Activated CD4-positive, alpha-beta T cell treated with anti-CD3 and anti-CD28 coated beads for 36 hours (primary cell): Measurements from ENCODE around the gene ADAMTS17. TPM values are rescaled to one million over a fixed set of nuclear protein-coding genes. Genes with fewer than 3 reads are reported as not detected.

Source experiments
- ATAC-seq: fragments of 200-7000 bp; cut with Tn5 transposase; one replicate; pipeline ENCODE4 v1.10.0; 2021; ENCODE audit warnings: mild to moderate bottlenecking, moderate library complexity
- CTCF ChIA-PET: fragments of 350-600 bp; sonication (Branson Sonifier 250); formaldehyde crosslinking; loops from one replicate; lab custom pipeline; 2021; ENCODE audit warnings: antibody characterized with exemption; lab: Charles Lee
- POLR2A ChIA-PET: fragments of 350-600 bp; sonication (Branson Sonifier 250); formaldehyde crosslinking; loops from one replicate; lab custom pipeline; 2021; ENCODE audit warnings: antibody characterized with exemption, inconsistent platforms; lab: Charles Lee
- DNase-seq: peaks from one replicate; pipeline ENCODE4 v3.0.0-alpha.2; 2020
- H3K27ac Mint-ChIP-seq: one replicate; pipeline ENCODE4 v1.8.0; 2021; ENCODE audit warnings: mixed read lengths
- H3K27me3 Mint-ChIP-seq: one replicate; pipeline ENCODE4 v1.8.0; 2021; ENCODE audit warnings: mixed read lengths
- H3K36me3 Mint-ChIP-seq: one replicate; pipeline ENCODE4 v1.8.0; 2021; ENCODE audit warnings: low read depth, mixed read lengths
- H3K4me1 Mint-ChIP-seq: one replicate; pipeline ENCODE4 v1.8.0; 2021; ENCODE audit warnings: mixed read lengths
- H3K4me3 Mint-ChIP-seq: one replicate; pipeline ENCODE4 v1.8.0; 2021; ENCODE audit warnings: mild to moderate bottlenecking, moderate library complexity, mixed read lengths
- H3K9me3 Mint-ChIP-seq: one replicate; pipeline ENCODE4 v1.8.0; 2021; ENCODE audit warnings: low read depth, mixed read lengths
- intact Hi-C, 2 experiments: fragments of 100-400 bp; cut with DNase I in 1 of 2; cut with micrococcal nuclease in 1 of 2; formaldehyde crosslinking; loops; one replicate each; pipeline versions ENCODE4 v1.14.2 to v1.15.1; 2022 to 2024; cut with DNase I, micrococcal nuclease
- total RNA-seq, 2 experiments: library from RNA; stranded (reverse); gene quantifications; one replicate each; pipeline ENCODE4 v1.2.3, GENCODE V29; 2021

Gene ADAMTS17
- total RNA-seq, 2 experiments from 2014 or later: 0.49 to 0.57 TPM

DNA sequence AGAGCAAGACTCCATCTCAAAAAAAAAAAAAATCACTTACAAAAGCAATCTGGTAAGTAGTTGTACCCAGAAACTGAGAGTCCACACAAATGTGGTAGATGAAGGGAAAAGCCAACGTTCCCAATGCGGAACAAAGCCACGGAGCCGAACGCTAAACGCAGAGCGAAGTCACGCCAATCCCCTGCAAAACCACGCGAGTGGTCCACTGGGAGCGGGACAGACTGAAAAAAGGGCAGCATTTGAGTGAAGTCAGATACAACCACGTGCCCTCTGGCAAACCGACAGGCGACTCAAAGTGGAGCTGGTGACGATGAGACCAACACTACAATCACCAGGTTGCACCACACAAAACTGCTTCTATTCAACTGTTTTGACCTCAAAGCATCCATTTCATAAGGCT, 362.4 kb downstream of the ADAMTS17 start:
- ChIA-PET POLR2A (no interaction called here), CTCF (no interaction called here)
- Mint-ChIP-seq H3K4me1 (peaks cover 7% of the 10 kb centered on the region), H3K27ac (no peak overlapping the region), H3K36me3 (no peaks in the 10 kb centered on the region), H3K4me3 (no peak overlapping the region), H3K27me3 (no peaks in the 10 kb centered on the region), H3K9me3 (no peaks in the 10 kb centered on the region)
- intact Hi-C loops: no loop called here
- DNase-seq (no peak), ATAC-seq (no peak)

DNA sequence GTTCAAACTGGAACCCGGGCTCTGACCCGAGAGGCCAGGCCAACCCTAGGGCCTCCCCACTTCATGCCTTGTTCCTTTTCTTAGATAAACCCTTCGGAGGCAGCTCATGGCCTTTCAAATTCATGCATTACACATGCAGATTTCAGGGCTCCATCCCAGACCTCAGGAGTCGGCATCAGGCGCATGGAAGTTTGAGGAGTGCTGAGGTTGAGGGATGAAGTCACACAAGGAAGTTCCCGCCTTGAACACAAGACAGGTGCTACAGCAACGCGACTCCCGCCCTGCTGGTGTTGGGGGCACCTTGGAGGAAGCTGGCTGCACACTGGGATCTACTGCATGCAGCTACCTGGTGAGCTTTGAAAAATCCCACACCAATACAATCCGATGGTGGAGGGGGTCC, 363.3 kb downstream of the ADAMTS17 start:
- H3K27me3 Mint-ChIP-seq: no peaks in the 10 kb centered on the region
- H3K36me3 Mint-ChIP-seq: no peaks in the 10 kb centered on the region
- DNase-seq (no peak), ATAC-seq (no peak)
- no peak overlapping the region for H3K27ac Mint-ChIP-seq
- no peak overlapping the region for H3K4me3 Mint-ChIP-seq
- ChIA-PET POLR2A (no interaction called here), CTCF (interaction anchor here (0.6 to 0.8 kb wide), 2 partner anchors 46 to 364 kb away, joined by 3 read pairs; partner anchors contain the start of gene ADAMTS17)
- H3K9me3 Mint-ChIP-seq: no peaks in the 10 kb centered on the region
- intact Hi-C loops: no loop called here
- peaks cover 2% of the 10 kb centered on the region for H3K4me1 Mint-ChIP-seq

DNA sequence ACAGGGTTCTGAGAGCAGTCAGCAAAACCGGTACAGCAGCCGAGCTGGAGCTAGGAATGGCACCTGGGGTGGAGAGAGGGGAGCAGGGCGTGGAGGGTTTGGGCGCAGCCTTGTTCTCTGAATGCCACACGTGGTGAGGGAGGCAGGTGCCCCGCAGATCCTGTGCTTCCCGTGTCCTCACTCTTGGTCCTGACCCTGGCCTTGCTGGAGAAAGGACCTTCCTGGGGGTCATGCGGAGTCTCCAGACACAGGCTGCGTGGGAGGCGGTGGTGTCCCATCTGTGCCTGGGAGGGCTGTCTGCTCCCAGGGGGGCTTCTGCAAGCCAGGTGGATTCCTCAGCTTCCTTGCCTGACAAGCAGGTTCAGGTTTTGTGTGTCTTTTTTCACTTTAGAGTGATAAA, 363.8 kb downstream of the ADAMTS17 start:
- ATAC-seq (no peak), DNase-seq (no peak)
- H3K4me3 Mint-ChIP-seq: no peak overlapping the region
- no peaks in the 10 kb centered on the region for H3K27me3 Mint-ChIP-seq
- CTCF ChIA-PET: interaction anchor here (0.6 kb wide), 1 partner anchor 46 kb away, joined by 3 read pairs; no protein-coding TSS in a partner anchor
- intact Hi-C loops: no loop called here
- no peaks in the 10 kb centered on the region for H3K36me3 Mint-ChIP-seq
- POLR2A ChIA-PET: no interaction called here
- no peaks in the 10 kb centered on the region for H3K9me3 Mint-ChIP-seq
- H3K4me1 Mint-ChIP-seq: no peaks in the 10 kb centered on the region
- no peak overlapping the region for H3K27ac Mint-ChIP-seq

DNA sequence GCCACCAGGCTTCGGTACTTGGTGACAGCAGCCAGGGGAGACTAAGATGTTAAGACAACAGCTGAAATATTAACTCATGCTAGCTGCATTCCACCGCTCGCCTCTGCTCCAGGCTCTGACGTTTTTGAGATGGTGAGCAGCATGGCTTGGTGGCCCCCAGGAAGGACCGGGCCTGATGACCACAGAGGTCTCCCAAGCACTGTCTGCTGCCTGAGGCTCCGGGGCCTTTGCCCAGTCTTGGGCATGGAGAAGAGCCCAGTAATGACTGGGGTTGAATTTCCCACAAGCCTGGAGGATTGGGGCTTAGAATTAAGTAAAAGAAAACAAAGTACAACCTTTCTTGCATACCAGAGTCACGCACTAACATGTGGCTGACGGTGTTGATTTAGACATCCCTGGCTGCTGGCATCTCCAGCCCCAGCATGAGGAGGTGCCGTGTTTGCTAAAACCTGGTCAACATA, 364.9 kb downstream of the ADAMTS17 start:
- ChIA-PET POLR2A (no interaction called here), CTCF (no interaction called here)
- H3K4me1 Mint-ChIP-seq: no peaks in the 10 kb centered on the region
- DNase-seq: no peak
- no peak overlapping the region for H3K27ac Mint-ChIP-seq
- no peak overlapping the region for H3K4me3 Mint-ChIP-seq
- intact Hi-C loops: no loop called here
- no peaks in the 10 kb centered on the region for H3K27me3 Mint-ChIP-seq
- no peaks in the 10 kb centered on the region for H3K36me3 Mint-ChIP-seq
- ATAC-seq: no peak
- no peaks in the 10 kb centered on the region for H3K9me3 Mint-ChIP-seq

DNA sequence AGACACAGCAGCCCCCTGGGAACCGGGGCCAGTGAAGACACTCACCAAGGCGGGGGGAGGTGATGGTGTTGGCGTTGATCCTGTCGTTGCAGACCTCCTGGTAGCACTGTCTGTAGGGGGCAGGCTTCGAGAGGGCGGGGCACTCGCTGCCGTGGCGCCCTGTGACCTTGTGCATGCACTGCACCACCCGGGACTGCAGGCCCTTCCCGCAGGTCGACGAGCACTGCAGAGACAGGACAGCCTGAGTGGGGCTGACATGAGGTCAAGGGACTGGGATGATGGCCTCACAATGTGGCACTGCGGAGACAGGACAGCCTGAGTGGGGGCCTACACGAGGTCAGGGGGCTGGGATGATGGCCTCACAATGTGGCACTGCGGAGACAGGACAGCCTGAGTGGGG, 365.8 kb downstream of the ADAMTS17 start:
- H3K36me3 Mint-ChIP-seq: no peaks in the 10 kb centered on the region
- CTCF ChIA-PET: no interaction called here
- no peaks in the 10 kb centered on the region for H3K4me1 Mint-ChIP-seq
- intact Hi-C loops: no loop called here
- H3K9me3 Mint-ChIP-seq: no peaks in the 10 kb centered on the region
- POLR2A ChIA-PET: no interaction called here
- H3K4me3 Mint-ChIP-seq: no peak overlapping the region
- H3K27ac Mint-ChIP-seq: no peak overlapping the region
- DNase-seq (no peak), ATAC-seq (no peak)
- no peaks in the 10 kb centered on the region for H3K27me3 Mint-ChIP-seq

DNA sequence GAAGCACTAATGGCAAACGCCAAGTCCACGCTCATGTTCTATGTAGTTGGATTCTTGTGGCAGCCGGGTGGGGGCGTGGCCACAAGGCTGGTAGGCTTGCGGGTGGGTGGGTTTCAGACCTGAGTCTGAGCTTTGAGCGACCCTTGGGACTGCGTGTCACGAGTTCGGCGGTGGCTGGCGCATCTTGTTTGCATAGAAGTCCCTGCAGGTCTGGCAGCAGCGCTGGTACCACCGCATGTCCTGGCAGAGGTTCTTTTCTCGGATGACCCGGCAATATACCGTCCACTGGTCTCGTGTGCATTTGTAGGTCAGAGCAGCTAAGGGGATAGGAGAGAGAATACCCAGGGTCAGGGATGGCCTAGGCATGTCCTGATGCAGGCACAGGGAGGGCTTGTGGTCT, 367.5 kb downstream of the ADAMTS17 start:
- Mint-ChIP-seq H3K27me3 (no peaks in the 10 kb centered on the region), H3K9me3 (no peaks in the 10 kb centered on the region), H3K4me3 (no peak overlapping the region), H3K36me3 (no peaks in the 10 kb centered on the region), H3K4me1 (no peaks in the 10 kb centered on the region), H3K27ac (no peak overlapping the region)
- ChIA-PET CTCF (no interaction called here), POLR2A (no interaction called here)
- DNase-seq (no peak), ATAC-seq (no peak)
- intact Hi-C loops: no loop called here

DNA sequence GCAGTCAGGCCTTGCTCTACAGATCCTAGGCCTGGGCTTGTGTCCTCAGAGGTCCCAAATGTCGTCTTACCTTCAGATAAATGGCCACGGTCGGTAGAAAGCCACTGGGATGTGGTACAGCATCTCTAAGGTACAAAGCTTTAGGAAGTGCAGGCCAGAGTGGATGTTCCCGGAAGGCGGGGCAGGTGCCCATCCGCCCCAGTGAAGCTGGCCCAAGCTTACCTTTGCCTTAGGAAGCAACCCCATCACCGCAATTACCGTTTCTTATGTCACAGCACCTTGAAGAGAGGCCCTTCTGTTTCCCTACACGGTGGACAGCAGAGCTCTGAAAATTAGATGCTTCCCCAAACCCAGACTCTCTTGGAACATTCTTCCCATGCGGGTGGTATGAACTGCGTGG, 368.4 kb downstream of the ADAMTS17 start:
- DNase-seq: no peak
- intact Hi-C loops: no loop called here
- no peak overlapping the region for H3K4me3 Mint-ChIP-seq

DNA sequence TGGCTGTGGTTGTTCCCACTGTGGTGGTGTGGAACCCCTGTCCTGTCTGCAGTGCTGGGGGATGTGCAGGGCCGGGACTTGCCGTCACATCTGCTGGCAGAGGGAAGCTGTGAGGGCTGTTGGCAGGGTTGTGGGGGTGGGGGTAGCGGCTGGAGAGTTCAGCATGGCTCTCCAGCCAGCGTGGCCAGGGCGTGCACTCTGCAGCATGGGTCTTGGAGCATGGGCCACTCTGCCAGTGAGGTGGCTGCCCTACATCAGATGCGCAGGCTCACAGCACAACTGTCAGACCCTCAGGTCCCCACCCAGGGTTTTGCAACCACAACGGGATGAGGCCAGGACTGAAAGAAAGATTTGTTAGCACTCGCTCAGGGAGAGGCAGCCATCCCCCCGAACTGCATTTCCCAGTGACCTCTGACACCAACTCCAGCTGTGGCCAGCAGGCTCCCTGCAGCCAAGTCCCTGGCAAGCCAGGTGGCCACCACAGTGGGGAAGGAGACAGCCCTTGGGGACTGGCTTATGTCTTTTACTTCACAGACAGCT, 370.8 kb downstream of the ADAMTS17 start:
- ChIA-PET CTCF (no interaction called here), POLR2A (interaction anchor here (0.7 kb wide), 1 partner anchor 1100 kb away, joined by 4 read pairs; no protein-coding TSS in a partner anchor)
- DNase-seq (no peak), ATAC-seq (no peak)
- intact Hi-C loops: no loop called here
- H3K9me3 Mint-ChIP-seq: no peaks in the 10 kb centered on the region
- no peaks in the 10 kb centered on the region for H3K36me3 Mint-ChIP-seq
- no peaks in the 10 kb centered on the region for H3K27me3 Mint-ChIP-seq
- H3K4me1 Mint-ChIP-seq: no peaks in the 10 kb centered on the region
- no peak overlapping the region for H3K27ac Mint-ChIP-seq
- H3K4me3 Mint-ChIP-seq: no peak overlapping the region

More for the DNA sequence above, 368.4 kb downstream of the ADAMTS17 start:
- ChIA-PET POLR2A (no interaction called here), CTCF (no interaction called here)
- no peaks in the 10 kb centered on the region for H3K27me3 Mint-ChIP-seq
- H3K4me1 Mint-ChIP-seq: no peaks in the 10 kb centered on the region
- no peak for ATAC-seq
- H3K36me3 Mint-ChIP-seq: no peaks in the 10 kb centered on the region
- no peaks in the 10 kb centered on the region for H3K9me3 Mint-ChIP-seq
- H3K27ac Mint-ChIP-seq: no peak overlapping the region

DNA sequence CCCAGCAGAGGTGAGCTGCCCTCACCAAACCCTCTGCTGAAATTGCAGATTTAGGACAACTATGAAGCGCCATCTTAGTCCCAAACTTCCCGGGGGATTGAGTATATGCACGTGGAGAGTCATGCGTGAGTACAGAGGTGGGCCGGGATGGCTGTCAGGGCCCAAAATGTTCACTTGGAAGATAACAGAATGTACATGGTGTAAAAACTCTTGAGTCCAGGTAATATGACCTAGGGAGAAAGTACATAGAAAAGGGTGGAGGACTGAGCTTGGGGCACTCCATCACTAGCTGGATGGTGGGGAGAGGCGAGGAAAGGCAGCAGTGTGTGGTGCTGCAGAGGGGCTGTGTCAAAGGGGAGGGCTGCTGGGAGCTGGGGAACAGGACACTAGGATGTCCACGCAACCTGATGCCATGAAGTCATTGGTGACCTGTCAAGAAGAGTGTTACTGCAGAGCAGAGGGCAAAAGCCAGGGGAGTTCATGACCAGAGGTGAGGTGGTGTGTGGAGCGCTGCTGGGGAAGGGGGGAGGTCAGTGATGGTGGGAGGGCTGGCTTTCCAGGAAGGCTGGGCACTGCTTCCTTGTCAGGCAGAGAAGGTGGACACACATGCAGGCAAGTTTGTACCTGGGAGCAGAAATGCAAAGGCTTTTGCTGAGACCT, 372.4 kb downstream of the ADAMTS17 start:
- CTCF ChIA-PET: no interaction called here

DNA sequence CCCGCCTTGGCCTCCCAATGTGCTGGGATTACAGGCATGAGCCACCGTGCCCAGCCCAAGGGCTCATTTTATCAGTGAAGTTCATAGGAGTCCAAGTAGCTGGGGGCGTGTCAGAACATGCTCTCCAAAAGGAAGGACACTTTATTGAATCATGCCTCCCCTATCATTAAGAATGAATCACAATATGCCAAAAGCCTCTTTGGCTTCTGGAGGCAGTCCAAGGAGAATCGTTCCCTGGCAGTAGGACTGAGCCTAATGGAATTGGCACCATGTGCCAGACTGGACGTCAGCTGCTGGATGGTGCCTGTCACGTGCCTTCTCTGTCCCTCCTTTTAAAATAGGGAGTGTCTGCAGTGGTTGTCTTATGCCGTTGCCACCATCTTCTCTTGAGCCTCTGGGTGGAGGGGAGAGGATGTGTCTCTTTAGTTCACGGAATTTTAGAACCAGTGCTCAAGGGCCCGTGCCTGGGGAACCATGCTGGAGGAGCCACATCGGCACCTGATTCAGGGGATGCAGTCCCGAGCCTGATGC, 373.9 kb downstream of the ADAMTS17 start:
- Mint-ChIP-seq H3K4me1 (no peaks in the 10 kb centered on the region), H3K27me3 (no peaks in the 10 kb centered on the region), H3K36me3 (no peaks in the 10 kb centered on the region), H3K27ac (no peak overlapping the region), H3K9me3 (no peaks in the 10 kb centered on the region), H3K4me3 (no peak overlapping the region)
- ChIA-PET CTCF (no interaction called here), POLR2A (no interaction called here)
- no peak for DNase-seq
- intact Hi-C loops: no loop called here
- no peak for ATAC-seq

More for the DNA sequence above, 372.4 kb downstream of the ADAMTS17 start:
- Mint-ChIP-seq H3K36me3 (no peaks in the 10 kb centered on the region), H3K27ac (no peak overlapping the region), H3K4me3 (no peak overlapping the region), H3K4me1 (no peaks in the 10 kb centered on the region), H3K27me3 (no peaks in the 10 kb centered on the region), H3K9me3 (no peaks in the 10 kb centered on the region)
- intact Hi-C loops: no loop called here
- no peak for ATAC-seq
- DNase-seq: no peak
- POLR2A ChIA-PET: interaction anchor here (0.6 kb wide), 1 partner anchor 224 kb away, joined by 3 read pairs; no protein-coding TSS in a partner anchor

DNA sequence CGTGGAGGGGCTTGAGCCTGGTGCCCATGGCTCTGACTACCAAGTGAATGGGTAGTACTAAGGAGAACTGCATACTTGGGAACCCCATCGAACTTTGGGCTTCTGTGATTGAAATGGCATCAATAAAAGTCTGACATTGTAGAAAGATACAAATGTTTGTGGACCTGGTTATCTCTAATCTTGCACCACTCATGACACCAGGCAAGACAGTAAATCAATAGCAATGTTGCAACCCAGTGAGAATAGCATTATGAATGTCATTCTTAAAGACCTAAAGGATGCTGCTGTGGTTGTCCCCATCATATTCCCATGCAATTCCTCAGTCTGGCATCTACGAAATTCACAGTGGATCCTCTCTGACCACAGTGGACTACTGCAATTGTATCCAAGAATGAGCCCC, 375.0 kb downstream of the ADAMTS17 start:
- ChIA-PET POLR2A (no interaction called here), CTCF (no interaction called here)
- ATAC-seq (no peak), DNase-seq (no peak)
- Mint-ChIP-seq H3K9me3 (no peaks in the 10 kb centered on the region), H3K27ac (no peak overlapping the region), H3K27me3 (no peaks in the 10 kb centered on the region), H3K36me3 (no peaks in the 10 kb centered on the region), H3K4me3 (no peak overlapping the region), H3K4me1 (no peaks in the 10 kb centered on the region)
- intact Hi-C loops: no loop called here

DNA sequence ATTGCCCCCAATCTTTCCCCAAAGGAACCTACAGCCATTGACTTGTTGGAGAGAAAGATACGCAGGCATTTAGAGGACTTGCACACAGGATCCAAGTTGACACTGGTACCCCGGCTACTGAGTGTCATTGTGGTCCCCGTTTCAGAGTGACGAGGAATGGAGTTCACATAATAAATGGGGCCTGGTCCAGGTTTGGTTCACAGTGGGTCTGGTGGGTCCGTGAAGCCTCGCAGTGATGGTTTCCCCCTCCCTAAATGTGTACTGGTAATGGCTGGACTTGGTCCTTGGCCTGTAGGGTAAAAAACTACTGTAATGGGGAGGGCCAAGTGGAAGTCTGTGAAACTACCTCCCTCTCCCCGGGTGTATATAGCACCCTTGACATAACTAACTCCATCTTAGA, 376.4 kb downstream of the ADAMTS17 start:
- H3K4me1 Mint-ChIP-seq: no peaks in the 10 kb centered on the region
- no peaks in the 10 kb centered on the region for H3K27me3 Mint-ChIP-seq
- DNase-seq (no peak), ATAC-seq (no peak)
- no peaks in the 10 kb centered on the region for H3K9me3 Mint-ChIP-seq
- no peak overlapping the region for H3K27ac Mint-ChIP-seq
- POLR2A ChIA-PET: no interaction called here
- intact Hi-C loops: no loop called here
- no peaks in the 10 kb centered on the region for H3K36me3 Mint-ChIP-seq
- H3K4me3 Mint-ChIP-seq: no peak overlapping the region
- CTCF ChIA-PET: no interaction called here
